ENCODE data around the gene EPG5.
"Not testable (repeated sequence)": the region's sequence is repeated elsewhere in the genome, so short reads cannot be mapped to it uniquely, and the experiment has no call there.

EPG5 gene

GRCh38 chr18:45836242-45837205 is 130.6 kb downstream of the EPG5 start:
- no peak for DNase-seq

- DNase-seq, result no peak
Observed at GRCh38 chr18:45835057-45835636, 132.0 kb downstream of the EPG5 start.

GRCh38 chr18:45834306-45834705 is 132.8 kb downstream of the EPG5 start:
- DNase-seq, result no peak

GRCh38 chr18:45833846-45834245 is 133.3 kb downstream of the EPG5 start:
- no peak for DNase-seq

GRCh38 chr18:45830917-45831316 is 136.2 kb downstream of the EPG5 start:
- DNase-seq, result no peak

GRCh38 chr18:45829855-45830254 is 137.3 kb downstream of the EPG5 start:
- DNase-seq, result no peak

GRCh38 chr18:45828917-45829811 is 138.0 kb downstream of the EPG5 start:
- DNase-seq, result no peak

GRCh38 chr18:45826716-45827115 is 140.4 kb downstream of the EPG5 start:
- DNase-seq, result not testable (repeated sequence)

GRCh38 chr18:45826084-45826483 is 141.0 kb downstream of the EPG5 start:
- DNase-seq, result no peak

GRCh38 chr18:45825258-45826044 is 141.7 kb downstream of the EPG5 start, which contains the start of gene SIGLEC15:
Gene SIGLEC15 (plus strand): TSS chr18:45825675. CDS start chr18:45825729, 54 bp downstream.
- DNase-seq, result no peak

GRCh38 chr18:45821711-45822110 is 145.4 kb downstream of the EPG5 start:
- no peak for DNase-seq

GRCh38 chr18:45821026-45821425 is 146.1 kb downstream of the EPG5 start:
- DNase-seq, result no peak

- no peak for DNase-seq
Observed at GRCh38 chr18:45820106-45820745, 146.9 kb downstream of the EPG5 start.

GRCh38 chr18:45818765-45819164 is 148.4 kb downstream of the EPG5 start:
- DNase-seq, result not testable (repeated sequence)

GRCh38 chr18:45817543-45817942 is 149.6 kb downstream of the EPG5 start:
- no peak for DNase-seq

- not testable (repeated sequence) for DNase-seq
Observed at GRCh38 chr18:45814733-45815132, 152.4 kb downstream of the EPG5 start.

GRCh38 chr18:45807144-45807543 is 160.0 kb downstream of the EPG5 start:
- not testable (repeated sequence) for DNase-seq

- DNase-seq, result no peak
Observed at GRCh38 chr18:45806226-45806625, 160.9 kb downstream of the EPG5 start.

GRCh38 chr18:45805551-45805950 is 161.6 kb downstream of the EPG5 start:
- no peak for DNase-seq

- DNase-seq, result no peak
Observed at GRCh38 chr18:45802814-45803492, 164.2 kb downstream of the EPG5 start.

- DNase-seq, result no peak
Observed at GRCh38 chr18:45801416-45802004, 165.6 kb downstream of the EPG5 start.

Measured in NCI-H526 treated with DMSO at 0.1 percent for 48 hours (cell line).